GM12878 (cell line): ENCODE data around the gene CNTN6. TPM values are rescaled to one million over a fixed set of nuclear protein-coding genes. Genes with fewer than 3 reads are reported as not detected.

Experiments
- ATAC-seq: fragments of 200-7000 bp; cut with Tn5 transposase; 3 replicates; pipeline ENCODE4 v1.9.1; 2020; ENCODE audit warnings: mild to moderate bottlenecking, moderate library complexity
- BruUV-seq: library from RNA; stranded (reverse); fragments of 400-500 nt; replicated peaks from 2 replicates; lab custom pipeline; 2021; lab: Mats Ljungman, UMichigan
- CTCF ChIA-PET: fragments of 300-600 bp; sonication (Branson Sonifier 250); formaldehyde crosslinking; extraction: SDS; loops from one replicate; lab custom pipeline; 2021; ENCODE audit warnings: inconsistent platforms; lab: Yijun Ruan, JAX
- POLR2A ChIA-PET: fragments of 350-600 bp; formaldehyde crosslinking; extraction: SDS; loops from one replicate; lab custom pipeline; 2021; ENCODE audit warnings: inconsistent platforms; lab: Charles Lee
- RAD21 ChIA-PET: fragments of 300-600 bp; sonication (Branson Sonifier 250); formaldehyde crosslinking; loops from one replicate; lab custom pipeline; 2023; ENCODE audit warnings: antibody characterized with exemption; ENCODE audit not compliant: unreplicated experiment; lab: Charles Lee
- SMC1A ChIA-PET: fragments of 300-600 bp; sonication (Branson Sonifier 250); formaldehyde crosslinking; loops from one replicate; lab custom pipeline; 2023; ENCODE audit not compliant: unreplicated experiment, uncharacterized antibody; lab: Charles Lee
- DNase-seq: peaks from one replicate; pipeline ENCODE4 v3.0.0-alpha.2; 2011; ENCODE audit warnings: low read depth, low spot score
- FAIRE-seq: peaks from 3 replicates; lab custom pipeline; 2011; peaks lifted over from hg19 to GRCh38; lab: Jason Lieb, UNC
- H2AFZ ChIP-seq: 2 replicates; pipeline ENCODE4 v1.6.0; 2011; ENCODE audit warnings: low read depth, low read length, control low read depth; ENCODE audit not compliant: control insufficient read depth
- H3K27ac ChIP-seq: 2 replicates; pipeline ENCODE4 v1.5.1; 2011; ENCODE audit warnings: control low read depth; ENCODE audit not compliant: control insufficient read depth, insufficient read depth
- H3K27me3 ChIP-seq, 2 experiments: replicated peaks in 1 of 2; 2 replicates each; pipeline versions ENCODE4 v1.6.0 to v1.6.1; 2011; ENCODE audit warnings: low read length in 1 of 2; ENCODE audit not compliant: control insufficient read depth in 2 of 2, insufficient read depth in 2 of 2
- H3K36me3 ChIP-seq, 2 experiments: 2 replicates each; pipeline ENCODE4 v1.5.1; 2011; ENCODE audit warnings: low read length in 1 of 2; ENCODE audit not compliant: control insufficient read depth in 2 of 2, insufficient read depth in 2 of 2
- H3K4me1 ChIP-seq: 2 replicates; pipeline ENCODE4 v1.6.1; 2011; ENCODE audit warnings: mild to moderate bottlenecking, low read length, moderate library complexity, mixed read lengths; ENCODE audit not compliant: control insufficient read depth, insufficient read depth
- H3K4me2 ChIP-seq: 2 replicates; pipeline ENCODE4 v1.6.0; 2011; ENCODE audit warnings: control low read depth; ENCODE audit not compliant: control insufficient read depth, insufficient read depth
- H3K4me3 ChIP-seq: fragments of 200-600 bp; sonication (generic); 2 replicates; pipeline ENCODE4 v1.5.1; 2016
- H3K79me2 ChIP-seq: 2 replicates; pipeline ENCODE4 v1.6.0; 2011; ENCODE audit warnings: low read length; ENCODE audit not compliant: control insufficient read depth, insufficient read depth
- H3K9ac ChIP-seq: 2 replicates; pipeline ENCODE4 v1.8.0; 2011; ENCODE audit warnings: low read length, control low read depth, mixed read lengths; ENCODE audit not compliant: control insufficient read depth, insufficient read depth
- H3K9me3 ChIP-seq: replicated peaks from 3 replicates; pipeline ENCODE4 v1.5.1; 2011; ENCODE audit warnings: mild to moderate bottlenecking, low read length; ENCODE audit not compliant: control insufficient read depth, insufficient read depth
- H4K20me1 ChIP-seq: 2 replicates; pipeline ENCODE4 v1.6.0; 2011; ENCODE audit not compliant: control insufficient read depth, insufficient read depth
- CBFB ChIP-seq: IDR thresholded peaks from 2 replicates; pipeline ENCODE4 v1.6.1; 2016; ENCODE audit warnings: antibody characterized with exemption, low read depth
- CBX5 ChIP-seq: sonication (generic); IDR thresholded peaks from 2 replicates; pipeline ENCODE4 v1.6.1; 2016; ENCODE audit warnings: low read depth, moderate library complexity, mild to moderate bottlenecking, inconsistent platforms
- CTCF ChIP-seq, 3 experiments: IDR thresholded peaks in 2 of 3; conservative IDR thresholded peaks in 1 of 3; 2 replicates each; pipeline ENCODE4 v1.5.1; 2011; ENCODE audit warnings: low read depth in 3 of 3, low read length in 3 of 3, mild to moderate bottlenecking in 3 of 3, control low read depth in 2 of 3, moderate library complexity in 2 of 3, inconsistent platforms in 1 of 3, mixed read lengths in 1 of 3; ENCODE audit not compliant: control insufficient read depth in 2 of 3, insufficient read depth in 1 of 3; ENCODE audit errors: extremely low read depth in 1 of 3
- EP300 ChIP-seq, 2 experiments: fragments of 150-350 bp in 1 of 2; IDR thresholded peaks; 2 replicates each; pipeline ENCODE4 v1.6.1; 2011 to 2012; ENCODE audit warnings: low read depth in 2 of 2, low read length in 2 of 2, borderline replicate concordance in 1 of 2, improper control_type of control experiment in 1 of 2, inconsistent platforms in 1 of 2; ENCODE audit not compliant: control insufficient read depth in 1 of 2
- HSF1 ChIP-seq: fragments of 150-350 bp; IDR thresholded peaks from 2 replicates; pipeline ENCODE4 v1.6.1; 2014; ENCODE audit warnings: mild to moderate bottlenecking, low read depth, low read length
- JUNB ChIP-seq: IDR thresholded peaks from 2 replicates; pipeline ENCODE4 v1.6.1; 2016; ENCODE audit warnings: antibody characterized with exemption, mild to moderate bottlenecking
- MYB ChIP-seq: fragments of 150-350 bp; IDR thresholded peaks from 2 replicates; pipeline ENCODE4 v1.6.1; 2014; ENCODE audit warnings: mild to moderate bottlenecking, low read depth, low read length, borderline replicate concordance
- NFYB ChIP-seq: IDR thresholded peaks from 2 replicates; pipeline ENCODE4 v1.6.1; 2011; ENCODE audit warnings: low read depth, mild to moderate bottlenecking, low read length, improper control_type of control experiment, moderate library complexity; ENCODE audit not compliant: insufficient read depth
- PML ChIP-seq: IDR thresholded peaks from 2 replicates; pipeline ENCODE4 v1.6.1; 2012; ENCODE audit warnings: low read length, inconsistent platforms
- POLR2AphosphoS5 ChIP-seq: IDR thresholded peaks from 2 replicates; pipeline ENCODE4 v1.6.1; 2011; ENCODE audit warnings: mild to moderate bottlenecking, low read length, inconsistent platforms
- SP1 ChIP-seq: IDR thresholded peaks from one replicate; pipeline ENCODE4 v1.6.1; 2011; ENCODE audit warnings: low read depth, low read length
- ZNF384 ChIP-seq: IDR thresholded peaks from 2 replicates; pipeline ENCODE4 v1.6.1; 2012; ENCODE audit warnings: low read depth, mild to moderate bottlenecking, low read length, improper control_type of control experiment, borderline replicate concordance
- ZNF622 ChIP-seq: fragments of 450-650 bp; IDR thresholded peaks from 2 replicates; pipeline ENCODE4 v1.6.1; 2017; ENCODE audit warnings: mild to moderate bottlenecking, inconsistent platforms
- whole genome bisulfite sequencing: methylation state at CpG from one replicate; pipeline ENCODE4 v1.1.6; 2016; ENCODE audit warnings: low lambda C conversion rate; ENCODE audit not compliant: insufficient replicate concordance, insufficient coverage; ENCODE audit errors: missing lambda C conversion rate; 5-methylcytosine and 5-hydroxymethylcytosine counted together
- in situ Hi-C: fragments of 300-500 bp; cut with MboI; formaldehyde crosslinking; loops from 9 replicates; pipeline ENCODE4 v1.14.3; 2018; ENCODE audit warnings: mixed read lengths
- intact Hi-C: fragments of 100-400 bp; cut with micrococcal nuclease; formaldehyde crosslinking; loops from one replicate; pipeline ENCODE4 v1.14.2; 2022; ENCODE audit not compliant: unreplicated experiment
- polyA plus RNA-seq, 11 experiments: library from polyadenylated mRNA; depleted of rRNA in 4 of 11; unstranded in 6 of 11; stranded (reverse) in 5 of 11; fragments of >200 nt; fragmentation: Nextera tagmentation in 4 of 11; fragmentation: Illumina TruSeq in 1 of 11; extraction: Ambion mirVana in 4 of 11; extraction: Trizol in 1 of 11; gene quantifications; 1 replicate in 1 of 11; 2 replicates in 10 of 11; pipeline versions ENCODE4 v1.2.1 to v1.2.3, GENCODE V29; 2011 to 2016; ENCODE audit warnings: inconsistent platforms in 2 of 11, missing spikeins in 2 of 11, low read depth in 1 of 11
- total RNA-seq, 4 experiments: library from RNA; depleted of rRNA in 3 of 4; stranded (reverse); fragments of >200 nt in 3 of 4; fragmentation: Illumina TruSeq in 1 of 4; extraction: Trizol in 1 of 4; gene quantifications; 2 replicates each; pipeline versions ENCODE4 v1.2.1 to v1.2.3, GENCODE V29; 2013 to 2021
- TF ChIP-seq, protein P1 (sequence below): fragments of 450-650 bp; IDR thresholded peaks from 2 replicates; pipeline ENCODE4 v1.6.1; 2017; ENCODE audit warnings: low read depth, mild to moderate bottlenecking, moderate library complexity

The CNTN6 gene
- total and polyA plus RNA-seq, 10 of the 15 experiments (the other 5 are each of a cell fraction or from before 2014, with no cell fraction given), result not detected

- ATAC-seq (no peak), FAIRE-seq (no peak), DNase-seq (no peak)
- in situ Hi-C loops, result no loop called here
- ChIA-PET POLR2A (no interaction called here), SMC1A (no interaction called here), RAD21 (no interaction called here), CTCF (no interaction called here)
- no peak overlapping the region for H3K4me3 ChIP-seq
- intact Hi-C loops, result no loop called here
- H3K79me2 ChIP-seq, result no peaks in the 10 kb centered on the region
- no peak overlapping the region for H3K9ac ChIP-seq
- no peaks in the 10 kb centered on the region for H3K9me3 ChIP-seq
- H3K36me3 ChIP-seq, result no peaks in the 10 kb centered on the region
- WGBS, result 37% methylated on average over 3 of the region's 3 CpGs
- no peaks in the 10 kb centered on the region for H3K4me1 ChIP-seq
- TF ChIP-seq CTCF (IDR thresholded peaks at IDR 0.05 in 2 of 3, conservative IDR thresholded peaks at IDR 0.05 in 1 of 3; ENCODE audit: control insufficient read depth in 2 of 3, extremely low read depth in 1 of 3, insufficient read depth in 1 of 3, low read depth in 3 of 3, low read length in 3 of 3) (no peak), PML (no peak)
- TF ChIP-seq, protein P1, sequence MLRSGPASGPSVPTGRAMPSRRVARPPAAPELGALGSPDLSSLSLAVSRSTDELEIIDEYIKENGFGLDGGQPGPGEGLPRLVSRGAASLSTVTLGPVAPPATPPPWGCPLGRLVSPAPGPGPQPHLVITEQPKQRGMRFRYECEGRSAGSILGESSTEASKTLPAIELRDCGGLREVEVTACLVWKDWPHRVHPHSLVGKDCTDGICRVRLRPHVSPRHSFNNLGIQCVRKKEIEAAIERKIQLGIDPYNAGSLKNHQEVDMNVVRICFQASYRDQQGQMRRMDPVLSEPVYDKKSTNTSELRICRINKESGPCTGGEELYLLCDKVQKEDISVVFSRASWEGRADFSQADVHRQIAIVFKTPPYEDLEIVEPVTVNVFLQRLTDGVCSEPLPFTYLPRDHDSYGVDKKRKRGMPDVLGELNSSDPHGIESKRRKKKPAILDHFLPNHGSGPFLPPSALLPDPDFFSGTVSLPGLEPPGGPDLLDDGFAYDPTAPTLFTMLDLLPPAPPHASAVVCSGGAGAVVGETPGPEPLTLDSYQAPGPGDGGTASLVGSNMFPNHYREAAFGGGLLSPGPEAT, result no peak
- H3K4me2 ChIP-seq, result no peak overlapping the region
- H3K27ac ChIP-seq, result no peak overlapping the region
- BruUV-seq, result no TSS peak
- no peaks in the 10 kb centered on the region for H4K20me1 ChIP-seq
- H2AFZ ChIP-seq, result no peak overlapping the region
- H3K27me3 ChIP-seq, result no peaks in the 10 kb centered on the region
These were observed 255.7 kb downstream of the CNTN6 start for GRCh38 chr3:1348547-1348946.

- BruUV-seq, result no TSS peak
- ChIA-PET CTCF (no interaction called here), RAD21 (no interaction called here), SMC1A (no interaction called here), POLR2A (no interaction called here)
- WGBS, result 12% methylated on average over 3 of the region's 3 CpGs
- no peaks in the 10 kb centered on the region for H3K9me3 ChIP-seq
- no peaks in the 10 kb centered on the region for H4K20me1 ChIP-seq
- DNase-seq (no peak), FAIRE-seq (no peak), ATAC-seq (no peak)
- no peaks in the 10 kb centered on the region for H3K79me2 ChIP-seq
- no peaks in the 10 kb centered on the region for H3K27me3 ChIP-seq
- no peak overlapping the region for H3K4me2 ChIP-seq
- H2AFZ ChIP-seq, result no peak overlapping the region
- no peak overlapping the region for H3K27ac ChIP-seq
- in situ Hi-C loops, result no loop called here
- H3K9ac ChIP-seq, result no peak overlapping the region
- H3K36me3 ChIP-seq, result no peaks in the 10 kb centered on the region
- H3K4me1 ChIP-seq, result no peaks in the 10 kb centered on the region
- intact Hi-C loops, result no loop called here
- no peak overlapping the region for H3K4me3 ChIP-seq
- no peak for TF ChIP-seq ZNF622
- TF ChIP-seq MYB, result no peak
- no peak for TF ChIP-seq CBX5
- TF ChIP-seq HSF1, result no peak
- no peak for TF ChIP-seq NFYB
- no peak for TF ChIP-seq ZNF384
- TF ChIP-seq POLR2AphosphoS5, result no peak
- TF ChIP-seq CBFB, result no peak
- TF ChIP-seq JUNB, result no peak
- TF ChIP-seq EP300 (IDR thresholded peaks at IDR 0.05; ENCODE audit: borderline replicate concordance in 1 of 2, control insufficient read depth in 1 of 2, low read depth in 2 of 2, low read length in 2 of 2), result no peak
- TF ChIP-seq SP1, result no peak
These were observed 258.1 kb downstream of the CNTN6 start for GRCh38 chr3:1350885-1351284.
